Measurements from ENCODE around the gene RAB11FIP4.

The RAB11FIP4 gene

DNA sequence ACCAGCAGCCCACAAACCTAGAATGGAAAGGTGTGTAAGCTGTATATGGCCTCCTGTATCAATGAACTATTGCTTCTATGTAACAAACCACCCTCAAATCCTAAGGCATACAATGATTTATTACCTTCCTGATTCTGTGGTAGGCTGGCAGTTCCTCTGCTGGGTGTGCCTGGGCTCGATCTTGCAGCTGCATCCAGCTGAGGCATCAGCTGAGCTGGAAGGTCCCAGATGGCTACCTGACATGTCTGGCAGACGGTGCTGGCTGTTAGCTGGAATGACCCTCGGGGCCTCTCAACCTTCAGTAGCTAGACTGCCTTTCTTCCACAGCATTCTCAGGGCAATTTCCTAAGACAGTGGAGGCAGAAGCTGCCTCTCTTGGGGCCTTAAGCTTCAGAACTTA, 152.7 kb downstream of the RAB11FIP4 start:
- no peak for DNase-seq (ENCODE audit: low spot score)
- TF ChIP-seq, protein P1, sequence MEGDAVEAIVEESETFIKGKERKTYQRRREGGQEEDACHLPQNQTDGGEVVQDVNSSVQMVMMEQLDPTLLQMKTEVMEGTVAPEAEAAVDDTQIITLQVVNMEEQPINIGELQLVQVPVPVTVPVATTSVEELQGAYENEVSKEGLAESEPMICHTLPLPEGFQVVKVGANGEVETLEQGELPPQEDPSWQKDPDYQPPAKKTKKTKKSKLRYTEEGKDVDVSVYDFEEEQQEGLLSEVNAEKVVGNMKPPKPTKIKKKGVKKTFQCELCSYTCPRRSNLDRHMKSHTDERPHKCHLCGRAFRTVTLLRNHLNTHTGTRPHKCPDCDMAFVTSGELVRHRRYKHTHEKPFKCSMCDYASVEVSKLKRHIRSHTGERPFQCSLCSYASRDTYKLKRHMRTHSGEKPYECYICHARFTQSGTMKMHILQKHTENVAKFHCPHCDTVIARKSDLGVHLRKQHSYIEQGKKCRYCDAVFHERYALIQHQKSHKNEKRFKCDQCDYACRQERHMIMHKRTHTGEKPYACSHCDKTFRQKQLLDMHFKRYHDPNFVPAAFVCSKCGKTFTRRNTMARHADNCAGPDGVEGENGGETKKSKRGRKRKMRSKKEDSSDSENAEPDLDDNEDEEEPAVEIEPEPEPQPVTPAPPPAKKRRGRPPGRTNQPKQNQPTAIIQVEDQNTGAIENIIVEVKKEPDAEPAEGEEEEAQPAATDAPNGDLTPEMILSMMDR (IDR thresholded peaks at IDR 0.05; ENCODE audit: extremely low read depth, insufficient read depth, missing control alignments), result no peak
- in situ Hi-C loops (cut with MboI; ENCODE audit: low pct_unique_long_range_greater_than_20kb, low sequenced_read_pairs, unreplicated experiment), result no loop called here

DNA sequence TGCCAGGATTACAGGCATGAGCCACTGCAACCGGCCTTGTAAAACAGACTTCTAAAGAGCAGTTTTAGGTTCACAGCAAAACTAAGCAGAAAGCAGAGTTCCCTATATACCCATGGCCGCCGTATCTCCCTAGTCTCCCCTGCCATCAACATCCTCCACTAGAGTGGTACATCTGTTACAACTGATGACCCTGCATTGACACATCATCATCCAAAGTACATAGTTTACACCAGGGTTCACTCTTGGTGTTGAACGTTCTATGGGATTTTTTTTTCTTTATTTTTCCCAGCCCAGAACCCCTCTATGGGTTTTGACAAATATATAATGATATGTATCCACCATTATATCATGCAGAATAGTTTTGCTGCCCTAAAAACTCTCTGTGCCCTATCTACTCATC, 155.2 kb downstream of the RAB11FIP4 start:
- TF ChIP-seq, protein P1 (IDR thresholded peaks at IDR 0.05; ENCODE audit: extremely low read depth, insufficient read depth, missing control alignments), result no peak
- no peak for DNase-seq (ENCODE audit: low spot score)
- in situ Hi-C loops (cut with MboI; ENCODE audit: low pct_unique_long_range_greater_than_20kb, low sequenced_read_pairs, unreplicated experiment), result no loop called here

DNA sequence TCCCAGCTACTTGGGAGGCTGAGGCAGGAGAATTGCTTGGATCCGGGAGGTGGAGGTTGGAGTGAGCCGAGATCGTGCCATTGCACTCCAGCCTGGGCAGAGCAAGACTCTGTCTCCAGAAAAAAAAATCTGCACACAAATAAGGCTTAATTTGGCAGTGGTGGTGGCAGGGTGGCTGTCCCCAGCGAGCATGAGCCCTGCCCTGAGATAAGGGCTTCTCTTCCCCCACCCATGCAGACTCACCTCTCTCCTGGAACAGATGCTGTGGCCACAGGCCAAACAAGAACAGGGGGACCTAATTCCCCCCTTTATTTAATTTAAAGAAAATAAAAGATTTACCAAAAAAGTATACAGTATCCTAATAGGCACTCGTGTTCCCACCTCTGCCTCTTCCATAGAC, 157.2 kb downstream of the RAB11FIP4 start:
- TF ChIP-seq, protein P1 (IDR thresholded peaks at IDR 0.05; ENCODE audit: extremely low read depth, insufficient read depth, missing control alignments), result no peak
- no peak for DNase-seq (ENCODE audit: low spot score)
- in situ Hi-C loops (cut with MboI; ENCODE audit: low pct_unique_long_range_greater_than_20kb, low sequenced_read_pairs, unreplicated experiment), result no loop called here

DNA sequence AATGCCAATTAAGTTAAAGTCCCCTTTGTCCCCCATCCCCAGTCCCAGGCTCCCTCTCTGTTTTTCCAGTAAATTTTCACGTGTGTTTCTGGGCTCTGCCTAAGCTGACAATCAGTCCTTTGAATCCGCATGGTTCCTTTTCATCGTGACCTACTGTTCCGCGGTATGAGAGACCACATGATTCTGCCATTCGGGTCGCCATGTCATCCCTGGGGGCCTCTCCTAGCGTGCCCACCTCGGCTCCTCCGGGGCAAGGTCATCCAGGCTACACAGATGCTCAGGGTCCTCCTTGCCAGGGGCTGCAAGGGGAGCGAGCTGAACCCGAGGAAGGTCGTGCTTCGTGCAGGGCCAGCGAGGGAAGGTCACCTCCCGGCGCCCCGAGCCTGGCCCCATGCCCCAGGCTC, 157.6 kb downstream of the RAB11FIP4 start:
- TF ChIP-seq, protein P1 (IDR thresholded peaks at IDR 0.05; ENCODE audit: extremely low read depth, insufficient read depth, missing control alignments), result no peak
- peak; percentile 67 for DNase-seq (ENCODE audit: low spot score)
- in situ Hi-C loops (cut with MboI; ENCODE audit: low pct_unique_long_range_greater_than_20kb, low sequenced_read_pairs, unreplicated experiment), result no loop called here

DNA sequence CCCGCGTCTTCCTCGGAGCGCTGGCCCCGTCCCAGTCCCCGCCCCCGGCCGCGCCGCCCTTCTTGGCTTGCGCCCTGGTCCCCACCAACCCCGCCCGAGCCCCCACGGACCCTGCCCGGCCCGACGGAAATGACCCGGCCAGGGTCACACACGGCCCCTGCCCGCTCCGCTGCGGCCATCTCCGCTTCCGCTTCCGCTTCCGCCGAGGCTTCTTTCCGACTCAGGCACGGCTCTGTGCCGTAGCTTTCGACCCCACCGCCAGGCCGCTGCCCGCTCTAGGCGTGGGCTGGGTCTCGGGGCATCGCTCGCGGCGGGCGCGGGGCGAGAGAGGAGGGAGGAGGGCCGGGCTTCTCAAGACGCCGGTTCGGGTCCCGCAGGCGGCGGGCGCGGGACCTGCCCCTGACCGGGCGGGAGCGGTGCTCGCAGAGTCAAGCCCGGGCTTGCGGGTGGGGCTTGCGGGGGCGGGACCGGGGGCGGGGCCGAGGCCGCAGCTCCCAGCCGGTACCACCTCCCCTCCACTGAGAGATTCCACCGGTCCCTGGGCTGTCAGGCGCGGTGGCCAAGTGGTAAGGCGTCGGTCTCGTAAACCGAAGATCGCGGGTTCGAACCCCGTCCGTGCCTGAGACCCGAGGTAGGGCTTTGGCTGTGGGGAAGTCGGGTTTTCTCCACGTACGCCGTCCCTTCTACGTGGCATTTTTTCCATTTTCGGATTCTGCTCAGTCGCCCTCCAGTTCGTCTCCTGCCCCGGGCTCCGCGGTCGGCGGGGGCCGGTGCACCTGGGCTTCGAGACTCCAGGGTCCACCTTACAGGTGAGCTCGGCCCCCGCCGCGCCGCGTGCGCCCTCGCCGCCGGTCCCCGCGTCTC, 158.3 kb downstream of the RAB11FIP4 start:
- in situ Hi-C loops (cut with MboI; ENCODE audit: low pct_unique_long_range_greater_than_20kb, low sequenced_read_pairs, unreplicated experiment), result no loop called here
- TF ChIP-seq, protein P1 (IDR thresholded peaks at IDR 0.05; ENCODE audit: extremely low read depth, insufficient read depth, missing control alignments), result no peak
- peak; percentile 95 for DNase-seq (ENCODE audit: low spot score)

DNA sequence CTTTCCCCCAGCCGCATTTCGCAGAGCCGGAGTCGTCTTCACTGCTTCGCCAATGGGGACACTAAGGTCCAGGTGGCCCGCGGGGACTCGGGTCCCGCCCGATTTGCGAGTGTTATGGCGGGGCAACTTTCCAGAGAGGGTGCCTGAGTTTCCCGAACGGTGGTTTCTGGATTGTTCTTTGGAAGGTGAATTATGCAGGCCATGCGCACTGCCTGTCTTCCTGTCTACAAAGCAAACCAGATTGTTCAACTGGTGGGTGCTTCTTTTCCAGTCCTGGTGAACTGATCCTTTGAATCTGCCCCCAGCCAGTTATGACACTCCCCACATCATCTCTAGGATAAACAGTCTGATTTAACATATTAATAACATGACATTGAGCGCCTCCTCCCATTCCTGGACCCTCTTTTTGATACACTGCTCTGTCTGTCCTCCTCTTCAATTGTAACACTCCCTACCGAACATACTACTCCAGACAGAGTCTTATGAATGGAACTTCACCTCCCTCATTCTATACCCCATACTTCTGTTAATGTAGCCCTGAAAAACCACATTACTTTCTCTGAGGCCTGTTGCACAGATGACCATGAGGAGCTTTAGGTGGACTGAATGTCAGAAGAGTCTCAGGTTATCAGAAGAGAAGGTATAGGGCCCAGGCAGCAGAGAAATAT, 159.0 kb downstream of the RAB11FIP4 start:
- DNase-seq (ENCODE audit: low spot score), result no peak
- TF ChIP-seq, protein P1 (IDR thresholded peaks at IDR 0.05; ENCODE audit: extremely low read depth, insufficient read depth, missing control alignments), result no peak
- in situ Hi-C loops (cut with MboI; ENCODE audit: low pct_unique_long_range_greater_than_20kb, low sequenced_read_pairs, unreplicated experiment), result no loop called here
